Kidney (tissue), 14 donors: ENCODE data around the gene ZBTB43. TPM values are rescaled to one million over a fixed set of nuclear protein-coding genes. Genes with fewer than 3 reads are reported as not detected.
A peak's percentile ranks its signal among the peaks of the same experiment; 100 is the strongest.

Source experiments
- DNase-seq, 5 donors: peaks; one replicate each; pipeline ENCODE4 v3.0.0-alpha.2; 2013 to 2020
- FAIRE-seq: peaks from 2 replicates; lab custom pipeline; 2012; peaks lifted over from hg19 to GRCh38; lab: Jason Lieb, UNC
- H3K27ac ChIP-seq, 2 donors: one replicate each; pipeline ENCODE4 v1.7.0; 2013; ENCODE audit warnings: low read depth in 2 of 2, low read length in 2 of 2, inconsistent platforms in 1 of 2
- H3K27me3 ChIP-seq: one replicate; pipeline ENCODE4 v1.7.1; 2013; ENCODE audit warnings: low read length, inconsistent platforms; ENCODE audit not compliant: control insufficient read depth, insufficient read depth
- H3K36me3 ChIP-seq, 3 donors: one replicate each; pipeline versions ENCODE4 v1.7.0 to v1.7.1; 2013; ENCODE audit warnings: low read length in 3 of 3, control low read depth in 1 of 3, inconsistent platforms in 1 of 3; ENCODE audit not compliant: insufficient read depth in 3 of 3, control insufficient read depth in 2 of 3
- H3K4me1 ChIP-seq, 3 donors: one replicate each; pipeline versions ENCODE4 v1.7.0 to v1.7.1; 2013; ENCODE audit warnings: low read length in 3 of 3, inconsistent platforms in 1 of 3, low read depth in 1 of 3; ENCODE audit not compliant: control insufficient read depth in 2 of 3, insufficient read depth in 2 of 3
- H3K4me3 ChIP-seq, 3 donors: one replicate each; pipeline versions ENCODE4 v1.7.0 to v1.8.1; 2013; ENCODE audit warnings: low read length in 3 of 3, control low read depth in 1 of 3, inconsistent platforms in 1 of 3
- H3K9ac ChIP-seq, 3 donors: one replicate each; pipeline versions ENCODE4 v1.7.0 to v1.7.1; 2013; ENCODE audit warnings: low read length in 3 of 3, control low read depth in 1 of 3, inconsistent platforms in 1 of 3
- H3K9me3 ChIP-seq, 3 donors: one replicate each; pipeline versions ENCODE4 v1.7.0 to v1.7.1; 2013; ENCODE audit warnings: low read length in 3 of 3, control low read depth in 1 of 3, inconsistent platforms in 1 of 3; ENCODE audit not compliant: control insufficient read depth in 2 of 3, insufficient read depth in 1 of 3
- intact Hi-C: fragments of 100-400 bp; cut with DNase I; formaldehyde crosslinking; loops from one replicate; pipeline ENCODE4 v1.11.1; 2022
- polyA plus RNA-seq: library from polyadenylated mRNA; stranded (reverse); fragments of 350-450 nt; fragmentation: Illumina TruSeq; extraction: RNeasy Lipid Tissue Mini Kit (QIAGEN cat#74804); gene quantifications from one replicate; pipeline ENCODE4 v1.2.3, GENCODE V29; 2014; ENCODE audit warnings: low read depth, low replicate concordance; ENCODE audit not compliant: insufficient read depth
- total RNA-seq: library from RNA; stranded (reverse); fragmentation: NEBNext Ultra II Directional; extraction: Animal tissue kit (Norgen Biotek cat#: 25700); gene quantifications from one replicate; pipeline ENCODE4 v1.2.1, GENCODE V29; 2021
- TF ChIP-seq, protein P1 (sequence below): IDR thresholded peaks from 3 replicates; pipeline ENCODE4 v1.5.1; 2012; ENCODE audit warnings: mild to moderate bottlenecking, moderate library complexity, borderline replicate concordance; ENCODE audit not compliant: insufficient read depth; ENCODE audit errors: extremely low read depth
- donor health status: control.
- donor health status: control.
- donor health status: control.
- donor health status: control.
- donor health status: control.
- donor health status: DM: yes; HTN: yes; CAD: no.
- donor health status: Normal renal cell carcinoma (clear cell type).

ZBTB43 gene
- total and polyA plus RNA-seq, 2 donors from 2014 or later: 6.6 to 18.8 TPM

DNA sequence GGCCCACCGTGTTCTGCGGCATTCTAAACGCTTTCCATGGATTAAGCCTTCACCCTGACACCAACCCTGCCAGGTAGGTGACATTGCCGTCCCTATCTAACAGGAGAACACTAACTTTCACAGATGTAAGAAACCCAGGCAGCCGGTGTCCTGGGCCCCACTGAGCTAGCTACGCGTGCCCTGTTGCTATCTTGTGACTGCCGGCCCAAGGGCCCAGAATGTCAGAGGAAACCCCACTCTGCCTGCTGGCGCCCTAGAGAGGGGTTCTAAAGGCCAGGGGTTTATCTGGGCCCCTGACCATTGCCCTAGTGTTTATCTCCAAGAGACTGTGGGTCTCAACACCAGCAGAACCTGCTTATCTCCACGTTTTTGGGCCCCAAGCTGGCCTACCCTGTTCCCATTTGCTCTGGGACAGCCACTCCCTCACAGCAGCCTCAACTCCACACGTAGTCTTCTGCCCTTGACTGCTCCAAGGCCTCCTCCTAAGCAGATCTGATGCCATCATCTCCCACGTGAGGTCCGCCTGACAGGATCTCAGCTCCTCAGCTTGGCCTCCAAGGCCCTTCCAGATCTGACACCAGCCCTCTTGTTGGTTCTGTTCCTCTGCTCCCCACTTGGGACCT is 37.5 kb downstream of the ZBTB43 start:
- FAIRE-seq (no peak), DNase-seq (no peak)
- Histone ChIP-seq H3K9me3 (no peaks in the 10 kb centered on the region), H3K27me3 (no peaks in the 10 kb centered on the region), H3K4me3 (peak overlapping the region in 1 of 3 donors; percentile 39), H3K4me1 (no peaks in the 10 kb centered on the region), H3K9ac (no peak overlapping the region), H3K27ac (no peak overlapping the region), H3K36me3 (peaks cover 0 to 2% (median 0%) of the 10 kb centered on the region in 3 donors)
- intact Hi-C loops: no loop called here
- TF ChIP-seq, protein P1, sequence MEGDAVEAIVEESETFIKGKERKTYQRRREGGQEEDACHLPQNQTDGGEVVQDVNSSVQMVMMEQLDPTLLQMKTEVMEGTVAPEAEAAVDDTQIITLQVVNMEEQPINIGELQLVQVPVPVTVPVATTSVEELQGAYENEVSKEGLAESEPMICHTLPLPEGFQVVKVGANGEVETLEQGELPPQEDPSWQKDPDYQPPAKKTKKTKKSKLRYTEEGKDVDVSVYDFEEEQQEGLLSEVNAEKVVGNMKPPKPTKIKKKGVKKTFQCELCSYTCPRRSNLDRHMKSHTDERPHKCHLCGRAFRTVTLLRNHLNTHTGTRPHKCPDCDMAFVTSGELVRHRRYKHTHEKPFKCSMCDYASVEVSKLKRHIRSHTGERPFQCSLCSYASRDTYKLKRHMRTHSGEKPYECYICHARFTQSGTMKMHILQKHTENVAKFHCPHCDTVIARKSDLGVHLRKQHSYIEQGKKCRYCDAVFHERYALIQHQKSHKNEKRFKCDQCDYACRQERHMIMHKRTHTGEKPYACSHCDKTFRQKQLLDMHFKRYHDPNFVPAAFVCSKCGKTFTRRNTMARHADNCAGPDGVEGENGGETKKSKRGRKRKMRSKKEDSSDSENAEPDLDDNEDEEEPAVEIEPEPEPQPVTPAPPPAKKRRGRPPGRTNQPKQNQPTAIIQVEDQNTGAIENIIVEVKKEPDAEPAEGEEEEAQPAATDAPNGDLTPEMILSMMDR: no peak

DNA sequence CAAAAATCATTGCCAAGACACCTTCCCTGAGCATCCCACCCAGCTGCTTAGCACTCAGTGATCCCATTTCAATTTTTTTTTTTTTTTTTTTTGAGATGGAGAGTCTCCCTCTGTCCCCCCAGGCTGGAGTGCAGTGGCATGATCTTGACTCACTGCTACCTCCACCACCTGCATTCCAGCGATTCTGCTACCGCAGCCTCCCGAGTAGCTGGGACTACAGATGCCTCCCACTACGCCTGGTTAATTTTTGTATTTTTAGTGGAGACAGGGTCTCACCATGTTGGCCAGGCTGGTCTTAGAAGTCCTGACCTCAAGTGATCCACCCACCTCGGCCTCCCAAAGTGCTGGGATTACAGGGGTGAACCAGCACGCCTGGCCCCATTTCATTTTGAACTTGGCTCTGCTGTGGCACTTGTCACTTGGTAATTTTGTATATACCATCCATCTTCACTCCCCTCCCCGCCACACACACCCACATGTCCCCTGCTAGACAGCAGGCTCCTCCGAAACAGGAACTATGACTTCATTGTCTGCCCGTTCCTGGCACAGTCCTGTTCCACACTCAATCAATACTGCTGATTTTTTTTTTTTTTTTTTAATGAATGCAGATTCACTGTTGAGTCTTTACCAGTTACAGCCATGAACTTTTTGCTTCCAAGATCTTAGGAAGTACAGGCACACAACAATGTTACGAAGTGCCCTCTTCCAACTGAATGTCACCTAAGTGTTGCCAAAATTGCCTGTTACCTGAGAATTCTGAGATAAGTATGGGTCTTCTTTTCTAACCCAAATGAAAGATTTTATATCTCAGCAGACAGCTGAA is 38.3 kb downstream of the ZBTB43 start:
- Histone ChIP-seq H3K9ac (no peak overlapping the region), H3K27me3 (no peaks in the 10 kb centered on the region), H3K36me3 (peaks cover 0 to 2% (median 0%) of the 10 kb centered on the region in 3 donors), H3K4me3 (peak overlapping the region in 1 of 3 donors; percentile 39), H3K9me3 (no peaks in the 10 kb centered on the region), H3K4me1 (no peaks in the 10 kb centered on the region), H3K27ac (no peak overlapping the region)
- TF ChIP-seq, protein P1: no peak
- FAIRE-seq (no peak), DNase-seq (no peak)
- intact Hi-C loops: no loop called here

DNA sequence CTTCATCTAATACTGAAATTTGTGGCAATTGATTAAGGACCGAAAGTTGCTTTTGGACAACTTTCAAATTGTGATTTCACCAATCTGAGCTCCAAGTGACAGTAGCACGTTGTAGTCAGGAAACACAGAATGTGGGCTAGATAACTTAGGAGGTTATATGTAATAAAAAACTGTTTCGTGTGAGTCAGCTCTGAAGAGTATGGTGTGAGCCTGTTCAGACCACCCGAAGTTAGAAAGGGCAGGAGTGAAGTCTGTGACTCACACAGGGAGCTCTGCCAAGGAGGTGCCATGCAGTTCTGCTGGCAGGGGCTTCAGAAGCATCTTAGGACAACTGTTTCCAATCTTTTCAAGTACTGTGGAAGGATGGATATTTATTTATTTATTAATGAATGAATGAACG is 39.2 kb downstream of the ZBTB43 start:
- intact Hi-C loops: no loop called here

More for the DNA sequence above, 39.2 kb downstream of the ZBTB43 start:
- TF ChIP-seq, protein P1: no peak
- FAIRE-seq (no peak), DNase-seq (no peak)
- Histone ChIP-seq H3K9me3 (no peaks in the 10 kb centered on the region), H3K27me3 (no peaks in the 10 kb centered on the region), H3K36me3 (no peaks in the 10 kb centered on the region), H3K9ac (no peak overlapping the region), H3K4me3 (peak overlapping the region in 1 of 3 donors; percentile 39), H3K27ac (no peak overlapping the region), H3K4me1 (no peaks in the 10 kb centered on the region)
